ENCODE measurements around the gene EPHB3.

Gene EPHB3

GRCh38 chr3:184584464-184584891, 22.9 kb downstream of the EPHB3 start:
- in situ Hi-C loops (cut with MboI; ENCODE audit: low pct_unique_long_range_greater_than_20kb, low sequenced_read_pairs, unreplicated experiment), result no loop called here
- TF ChIP-seq CTCF (IDR thresholded peaks at IDR 0.05; ENCODE audit: extremely low read depth, insufficient read depth, missing control alignments), result no peak
- DNase-seq (ENCODE audit: low spot score), result no peak

- no peak for DNase-seq (ENCODE audit: low spot score)
- no peak for TF ChIP-seq CTCF (IDR thresholded peaks at IDR 0.05; ENCODE audit: extremely low read depth, insufficient read depth, missing control alignments)
- in situ Hi-C loops (cut with MboI; ENCODE audit: low pct_unique_long_range_greater_than_20kb, low sequenced_read_pairs, unreplicated experiment), result no loop called here
Measured at GRCh38 chr3:184585545-184585944, 24.0 kb downstream of the EPHB3 start.

GRCh38 chr3:184586851-184587250, 25.3 kb downstream of the EPHB3 start:
- no peak for DNase-seq (ENCODE audit: low spot score)
- TF ChIP-seq CTCF (IDR thresholded peaks at IDR 0.05; ENCODE audit: extremely low read depth, insufficient read depth, missing control alignments), result no peak
- in situ Hi-C loops (cut with MboI; ENCODE audit: low pct_unique_long_range_greater_than_20kb, low sequenced_read_pairs, unreplicated experiment), result no loop called here

GRCh38 chr3:184588776-184589175, 27.2 kb downstream of the EPHB3 start:
- in situ Hi-C loops (cut with MboI; ENCODE audit: low pct_unique_long_range_greater_than_20kb, low sequenced_read_pairs, unreplicated experiment), result no loop called here
- DNase-seq (ENCODE audit: low spot score), result no peak
- TF ChIP-seq CTCF (IDR thresholded peaks at IDR 0.05; ENCODE audit: extremely low read depth, insufficient read depth, missing control alignments), result no peak

- TF ChIP-seq CTCF (IDR thresholded peaks at IDR 0.05; ENCODE audit: extremely low read depth, insufficient read depth, missing control alignments), result no peak
- DNase-seq (ENCODE audit: low spot score), result no peak
- in situ Hi-C loops (cut with MboI; ENCODE audit: low pct_unique_long_range_greater_than_20kb, low sequenced_read_pairs, unreplicated experiment), result no loop called here
Measured at GRCh38 chr3:184590795-184591194, 29.2 kb downstream of the EPHB3 start.

DNA sequence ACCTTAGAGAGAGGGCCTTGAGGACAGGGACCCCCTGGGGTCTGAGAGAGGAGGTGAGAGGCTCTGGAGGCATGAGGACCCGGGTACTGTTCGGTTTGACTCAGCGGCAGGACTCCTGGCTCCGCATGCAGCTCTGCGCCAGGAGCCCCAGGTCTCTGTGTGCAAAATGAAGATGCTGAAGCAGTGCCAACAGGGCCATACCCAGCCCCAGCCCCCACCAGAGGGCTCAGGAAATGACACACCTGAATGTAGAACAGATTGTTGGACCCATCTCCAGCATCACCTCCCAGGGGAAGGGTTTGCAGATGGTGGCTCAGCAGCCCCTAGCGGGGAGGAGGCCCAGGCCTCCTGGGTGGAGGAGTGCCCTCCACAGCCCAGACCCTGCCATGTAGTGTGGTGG, 30.2 kb downstream of the EPHB3 start:
- no peak for DNase-seq (ENCODE audit: low spot score)
- no peak for TF ChIP-seq CTCF (IDR thresholded peaks at IDR 0.05; ENCODE audit: extremely low read depth, insufficient read depth, missing control alignments)
- in situ Hi-C loops (cut with MboI; ENCODE audit: low pct_unique_long_range_greater_than_20kb, low sequenced_read_pairs, unreplicated experiment), result no loop called here
